NB4 (cell line): ENCODE data around the gene ATG2B.

Experiments used
- DNase-seq: peaks from one replicate; pipeline ENCODE4 v3.0.0; 2010; ENCODE audit warnings: low read depth
- H3K4me3 ChIP-seq: one replicate; pipeline ENCODE4 v1.5.1; 2011; ENCODE audit warnings: mild to moderate bottlenecking, low read depth, low read length, moderate library complexity
- MYC ChIP-seq: IDR thresholded peaks from 2 replicates; pipeline ENCODE4 v1.6.1; 2011; ENCODE audit warnings: low read depth, low read length
- POLR2A ChIP-seq: IDR thresholded peaks from 2 replicates; pipeline ENCODE4 v1.6.1; 2011; ENCODE audit warnings: mild to moderate bottlenecking; ENCODE audit not compliant: insufficient read length; ENCODE audit errors: extremely low read depth
- TF ChIP-seq, protein P1 (sequence below): IDR thresholded peaks from one replicate; pipeline ENCODE4 v1.5.1; 2012; ENCODE audit warnings: low read depth, low read length
- TF ChIP-seq, protein P2 (sequence below): IDR thresholded peaks from 2 replicates; pipeline ENCODE4 v1.6.1; 2011; ENCODE audit warnings: low read depth, low read length

Gene ATG2B

DNA sequence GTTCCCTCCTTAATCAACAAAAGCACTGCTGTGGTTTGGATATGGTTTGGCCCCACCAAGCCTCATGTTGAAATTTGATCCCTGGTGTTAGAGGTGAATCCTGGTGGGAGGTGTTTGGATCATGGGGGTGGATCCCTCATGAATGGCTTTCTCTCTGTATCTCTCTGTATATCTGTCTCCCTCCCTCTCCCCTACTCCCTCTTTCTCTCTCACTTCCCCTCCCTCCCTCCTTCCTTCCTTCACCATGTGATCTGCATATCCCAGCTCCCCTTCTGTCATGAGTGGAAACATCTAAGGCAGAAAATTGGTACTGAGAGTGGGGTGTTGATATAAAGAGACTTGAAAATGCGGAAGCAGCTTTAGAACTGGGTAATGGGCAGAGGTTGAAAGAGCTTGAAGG is 5.4 kb upstream of the ATG2B start:
- DNase-seq, result no peak
- TF ChIP-seq, protein P1, sequence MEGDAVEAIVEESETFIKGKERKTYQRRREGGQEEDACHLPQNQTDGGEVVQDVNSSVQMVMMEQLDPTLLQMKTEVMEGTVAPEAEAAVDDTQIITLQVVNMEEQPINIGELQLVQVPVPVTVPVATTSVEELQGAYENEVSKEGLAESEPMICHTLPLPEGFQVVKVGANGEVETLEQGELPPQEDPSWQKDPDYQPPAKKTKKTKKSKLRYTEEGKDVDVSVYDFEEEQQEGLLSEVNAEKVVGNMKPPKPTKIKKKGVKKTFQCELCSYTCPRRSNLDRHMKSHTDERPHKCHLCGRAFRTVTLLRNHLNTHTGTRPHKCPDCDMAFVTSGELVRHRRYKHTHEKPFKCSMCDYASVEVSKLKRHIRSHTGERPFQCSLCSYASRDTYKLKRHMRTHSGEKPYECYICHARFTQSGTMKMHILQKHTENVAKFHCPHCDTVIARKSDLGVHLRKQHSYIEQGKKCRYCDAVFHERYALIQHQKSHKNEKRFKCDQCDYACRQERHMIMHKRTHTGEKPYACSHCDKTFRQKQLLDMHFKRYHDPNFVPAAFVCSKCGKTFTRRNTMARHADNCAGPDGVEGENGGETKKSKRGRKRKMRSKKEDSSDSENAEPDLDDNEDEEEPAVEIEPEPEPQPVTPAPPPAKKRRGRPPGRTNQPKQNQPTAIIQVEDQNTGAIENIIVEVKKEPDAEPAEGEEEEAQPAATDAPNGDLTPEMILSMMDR, result no peak
- TF ChIP-seq, protein P2, sequence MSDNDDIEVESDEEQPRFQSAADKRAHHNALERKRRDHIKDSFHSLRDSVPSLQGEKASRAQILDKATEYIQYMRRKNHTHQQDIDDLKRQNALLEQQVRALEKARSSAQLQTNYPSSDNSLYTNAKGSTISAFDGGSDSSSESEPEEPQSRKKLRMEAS, result no peak
- TF ChIP-seq MYC (no peak), POLR2A (no peak)
- H3K4me3 ChIP-seq, result no peak overlapping the region

DNA sequence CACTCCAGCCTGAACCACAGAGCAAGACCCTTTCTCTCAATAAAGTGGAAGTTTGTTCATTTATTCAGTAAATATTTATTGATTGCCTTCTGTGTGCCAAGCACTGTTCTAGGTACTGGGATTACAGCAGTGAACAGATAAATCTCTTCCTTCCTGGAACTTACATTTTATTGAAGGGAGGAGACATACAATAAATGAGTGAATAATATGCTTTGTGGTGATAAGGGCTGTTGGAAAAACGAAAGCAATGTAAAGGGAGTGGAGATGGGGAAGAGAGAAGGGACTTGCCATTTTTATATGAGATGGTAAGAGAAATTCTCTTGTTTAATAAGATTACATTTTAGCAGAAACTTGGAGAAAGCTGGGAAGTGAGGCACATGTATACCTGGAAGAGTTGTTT is 1.8 kb upstream of the ATG2B start:
- peak overlapping the region; percentile 89 for H3K4me3 ChIP-seq
- no peak for DNase-seq
- no peak for TF ChIP-seq MYC
- TF ChIP-seq, protein P2, result no peak
- TF ChIP-seq, protein P1, result no peak
- no peak for TF ChIP-seq POLR2A

DNA sequence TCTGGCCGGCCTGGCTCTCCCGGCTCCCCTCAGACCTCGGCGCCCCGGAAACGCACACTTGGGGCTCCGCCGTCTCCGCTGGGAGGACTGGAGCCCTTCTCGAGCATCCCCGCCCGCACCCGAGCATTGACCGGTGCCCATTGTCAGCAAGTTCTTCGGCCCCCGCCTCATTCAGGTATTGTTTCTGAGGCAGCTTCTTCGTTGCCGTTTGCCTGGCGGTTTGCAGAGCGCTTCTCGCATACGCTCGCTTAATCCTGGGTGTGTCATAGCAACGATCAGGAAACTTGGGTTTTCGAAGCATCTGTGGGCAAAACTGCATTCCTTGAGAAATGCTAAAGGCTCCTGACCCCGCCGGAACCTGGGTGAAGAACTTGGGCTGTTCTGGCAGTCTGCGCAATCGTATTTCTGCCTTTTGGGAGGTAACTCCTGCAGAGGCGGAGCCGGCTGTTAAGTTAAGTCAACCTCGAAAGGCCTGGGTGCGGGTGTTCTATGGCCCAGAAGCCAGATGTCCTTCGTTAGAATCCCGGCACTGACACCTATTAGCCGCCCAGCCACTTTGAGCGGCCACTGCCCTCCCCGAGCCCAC is 703 bp upstream of the ATG2B start:
- DNase-seq, result peak; percentile 61
- peak overlapping the region; percentile 89 for H3K4me3 ChIP-seq
- TF ChIP-seq, protein P2, result no peak
- TF ChIP-seq POLR2A (no peak), MYC (no peak)
- TF ChIP-seq, protein P1, result no peak

DNA sequence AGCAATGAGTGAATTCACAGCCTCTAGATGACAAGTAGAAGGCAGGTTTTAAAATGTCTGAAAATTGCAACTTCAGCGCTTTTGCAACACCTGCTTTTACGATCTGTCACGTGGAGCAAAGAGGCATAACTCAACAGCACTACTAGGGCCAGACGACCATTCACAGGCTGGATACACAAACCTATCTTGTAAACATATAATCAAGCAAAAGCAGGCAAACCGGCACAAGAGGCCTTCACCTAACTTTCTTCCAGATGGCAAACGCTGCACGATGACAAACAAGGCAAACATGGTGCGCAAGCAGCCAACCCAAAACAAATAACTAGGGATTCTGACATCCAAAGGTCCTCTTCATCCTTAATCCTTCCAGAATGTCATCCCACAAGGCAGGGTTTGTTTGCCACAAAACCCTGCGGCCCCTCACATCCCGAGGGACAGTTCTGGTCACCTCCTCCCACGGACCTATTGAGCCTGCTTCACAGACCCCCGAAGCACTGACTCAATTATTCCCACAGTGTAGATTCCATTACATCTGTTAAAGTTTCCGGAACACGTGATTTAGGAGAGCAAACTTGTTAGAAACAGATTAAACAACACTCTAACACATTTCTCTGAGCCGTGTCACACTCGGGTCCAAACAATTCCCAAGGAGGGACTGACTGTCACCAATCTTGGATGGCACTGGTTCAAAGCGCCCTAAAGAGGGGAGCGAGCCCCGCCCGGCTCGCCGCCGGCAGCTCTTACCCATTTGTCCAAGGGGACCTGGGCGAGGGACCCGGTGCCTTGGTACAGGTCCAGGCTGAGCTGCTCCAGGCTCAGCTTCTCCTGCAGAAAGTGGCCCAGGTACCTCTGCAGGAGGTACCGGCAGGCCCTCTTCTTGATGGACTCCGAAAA is 823 bp downstream of the ATG2B start:
- TF ChIP-seq, protein P2, result peak; percentile 98
- TF ChIP-seq, protein P1, result no peak
- no peak for TF ChIP-seq POLR2A
- TF ChIP-seq MYC, result peak; percentile 73
- peak overlapping the region; percentile 86 for H3K4me3 ChIP-seq
- DNase-seq, result peak; percentile 72

DNA sequence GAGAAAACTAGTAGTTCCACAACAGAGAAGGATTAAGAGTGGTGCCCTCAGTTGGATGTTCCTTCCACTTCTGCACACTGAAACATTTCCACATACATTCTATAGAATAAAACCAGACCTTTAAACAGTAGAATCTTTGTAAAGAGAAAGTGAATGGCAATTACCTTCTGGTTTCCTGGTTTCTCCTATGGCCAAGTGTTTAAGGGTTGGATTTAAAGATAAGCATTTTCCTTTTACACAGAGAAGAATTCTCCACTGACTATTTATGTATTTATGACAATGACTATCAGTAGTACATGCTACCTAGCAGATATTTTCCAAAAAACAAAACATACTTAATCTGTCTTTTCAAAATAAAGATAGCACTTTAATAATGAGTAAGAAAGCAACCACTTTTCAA is 3.2 kb downstream of the ATG2B start:
- no peak overlapping the region for H3K4me3 ChIP-seq
- TF ChIP-seq MYC (no peak), POLR2A (no peak)
- TF ChIP-seq, protein P2, result no peak
- TF ChIP-seq, protein P1, result no peak
- no peak for DNase-seq
